Kidney (tissue), 14 donors: ENCODE measurements around the gene CYSTM1. TPM values are rescaled to one million over a fixed set of nuclear protein-coding genes. Genes with fewer than 3 reads are reported as not detected.

Source experiments
- DNase-seq, 5 donors: peaks; one replicate each; pipeline ENCODE4 v3.0.0-alpha.2; 2013 to 2020
- FAIRE-seq: peaks from 2 replicates; lab custom pipeline; 2012; peaks lifted over from hg19 to GRCh38; lab: Jason Lieb, UNC
- H3K27ac ChIP-seq, 2 donors: one replicate each; pipeline ENCODE4 v1.7.0; 2013; ENCODE audit warnings: low read depth in 2 of 2, low read length in 2 of 2, inconsistent platforms in 1 of 2
- H3K27me3 ChIP-seq: one replicate; pipeline ENCODE4 v1.7.1; 2013; ENCODE audit warnings: low read length, inconsistent platforms; ENCODE audit not compliant: control insufficient read depth, insufficient read depth
- H3K36me3 ChIP-seq, 3 donors: one replicate each; pipeline versions ENCODE4 v1.7.0 to v1.7.1; 2013; ENCODE audit warnings: low read length in 3 of 3, control low read depth in 1 of 3, inconsistent platforms in 1 of 3; ENCODE audit not compliant: insufficient read depth in 3 of 3, control insufficient read depth in 2 of 3
- H3K4me1 ChIP-seq, 3 donors: one replicate each; pipeline versions ENCODE4 v1.7.0 to v1.7.1; 2013; ENCODE audit warnings: low read length in 3 of 3, inconsistent platforms in 1 of 3, low read depth in 1 of 3; ENCODE audit not compliant: control insufficient read depth in 2 of 3, insufficient read depth in 2 of 3
- H3K4me3 ChIP-seq, 3 donors: one replicate each; pipeline versions ENCODE4 v1.7.0 to v1.8.1; 2013; ENCODE audit warnings: low read length in 3 of 3, control low read depth in 1 of 3, inconsistent platforms in 1 of 3
- H3K9ac ChIP-seq, 3 donors: one replicate each; pipeline versions ENCODE4 v1.7.0 to v1.7.1; 2013; ENCODE audit warnings: low read length in 3 of 3, control low read depth in 1 of 3, inconsistent platforms in 1 of 3
- H3K9me3 ChIP-seq, 3 donors: one replicate each; pipeline versions ENCODE4 v1.7.0 to v1.7.1; 2013; ENCODE audit warnings: low read length in 3 of 3, control low read depth in 1 of 3, inconsistent platforms in 1 of 3; ENCODE audit not compliant: control insufficient read depth in 2 of 3, insufficient read depth in 1 of 3
- intact Hi-C: fragments of 100-400 bp; cut with DNase I; formaldehyde crosslinking; loops from one replicate; pipeline ENCODE4 v1.11.1; 2022
- polyA plus RNA-seq: library from polyadenylated mRNA; stranded (reverse); fragments of 350-450 nt; fragmentation: Illumina TruSeq; extraction: RNeasy Lipid Tissue Mini Kit (QIAGEN cat#74804); gene quantifications from one replicate; pipeline ENCODE4 v1.2.3, GENCODE V29; 2014; ENCODE audit warnings: low read depth, low replicate concordance; ENCODE audit not compliant: insufficient read depth
- total RNA-seq: library from RNA; stranded (reverse); fragmentation: NEBNext Ultra II Directional; extraction: Animal tissue kit (Norgen Biotek cat#: 25700); gene quantifications from one replicate; pipeline ENCODE4 v1.2.1, GENCODE V29; 2021
- TF ChIP-seq, protein P1 (sequence below): IDR thresholded peaks from 3 replicates; pipeline ENCODE4 v1.5.1; 2012; ENCODE audit warnings: mild to moderate bottlenecking, moderate library complexity, borderline replicate concordance; ENCODE audit not compliant: insufficient read depth; ENCODE audit errors: extremely low read depth
- donor health status: control.
- donor health status: control.
- donor health status: control.
- donor health status: control.
- donor health status: control.
- donor health status: DM: yes; HTN: yes; CAD: no.
- donor health status: Normal renal cell carcinoma (clear cell type).

The CYSTM1 gene
- total and polyA plus RNA-seq, 2 donors from 2014 or later, result 157 to 485 TPM

DNA sequence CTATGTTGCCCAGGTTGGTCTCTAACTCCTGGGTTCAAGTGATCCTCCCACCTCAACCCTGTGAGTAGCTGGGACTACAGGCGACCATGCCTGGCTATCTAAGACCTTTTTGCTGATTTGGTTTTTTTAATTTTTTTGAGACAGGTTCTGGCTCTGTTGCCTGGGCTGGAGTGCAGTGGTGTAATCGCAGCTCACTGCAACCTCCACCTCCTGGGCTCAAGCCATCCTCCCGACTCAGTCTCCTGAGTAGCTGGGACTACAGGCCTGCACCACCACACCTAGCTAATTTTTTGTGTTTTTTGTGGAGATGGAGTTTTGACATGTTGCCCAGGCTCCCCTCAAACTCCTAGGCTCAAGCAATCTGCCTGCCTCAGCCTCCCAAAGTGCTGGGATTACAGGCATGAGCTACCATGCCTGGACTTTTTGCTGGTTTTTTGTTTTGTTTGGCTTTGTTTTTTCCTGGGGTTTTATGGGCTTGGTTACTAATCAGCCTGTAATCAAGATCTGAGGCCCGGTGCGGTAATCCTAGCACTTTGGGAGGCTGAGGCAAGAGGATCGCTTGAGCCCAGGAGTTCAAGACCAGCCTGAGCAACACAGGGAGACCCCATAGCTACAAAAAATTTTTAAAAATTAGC lies 3.6 kb downstream of the CYSTM1 start:
- H3K27me3 ChIP-seq, result no peaks in the 10 kb centered on the region
- no peak for FAIRE-seq

DNA sequence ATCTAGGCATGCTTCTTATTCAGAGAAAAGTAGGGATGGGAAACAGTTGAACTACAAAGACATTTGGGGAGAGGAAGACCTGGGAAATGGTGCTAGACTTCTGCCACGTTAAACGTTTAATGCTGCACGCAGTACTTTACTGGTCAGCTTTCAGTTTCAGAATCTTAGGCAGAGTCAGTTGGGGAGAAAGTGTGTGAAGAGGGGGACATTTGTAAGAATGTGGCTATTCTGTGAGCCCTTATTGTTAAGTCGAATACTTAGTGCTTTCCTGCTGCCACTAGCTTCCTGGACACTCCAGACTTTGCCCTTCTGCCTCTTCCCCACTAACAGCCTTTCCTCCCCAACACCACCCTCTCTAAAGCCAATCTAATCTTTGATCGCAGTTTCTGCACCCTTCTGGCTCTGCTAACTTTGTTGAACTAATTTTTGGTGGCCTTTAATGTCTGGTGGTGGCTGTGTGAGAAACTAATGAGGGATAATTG lies 6.1 kb downstream of the CYSTM1 start:
- H3K4me3 ChIP-seq, result peak overlapping the region in 2 of 3 donors; percentile 5 to 37
- no peaks in the 10 kb centered on the region for H3K9me3 ChIP-seq
- FAIRE-seq, result no peak
- TF ChIP-seq, protein P1, sequence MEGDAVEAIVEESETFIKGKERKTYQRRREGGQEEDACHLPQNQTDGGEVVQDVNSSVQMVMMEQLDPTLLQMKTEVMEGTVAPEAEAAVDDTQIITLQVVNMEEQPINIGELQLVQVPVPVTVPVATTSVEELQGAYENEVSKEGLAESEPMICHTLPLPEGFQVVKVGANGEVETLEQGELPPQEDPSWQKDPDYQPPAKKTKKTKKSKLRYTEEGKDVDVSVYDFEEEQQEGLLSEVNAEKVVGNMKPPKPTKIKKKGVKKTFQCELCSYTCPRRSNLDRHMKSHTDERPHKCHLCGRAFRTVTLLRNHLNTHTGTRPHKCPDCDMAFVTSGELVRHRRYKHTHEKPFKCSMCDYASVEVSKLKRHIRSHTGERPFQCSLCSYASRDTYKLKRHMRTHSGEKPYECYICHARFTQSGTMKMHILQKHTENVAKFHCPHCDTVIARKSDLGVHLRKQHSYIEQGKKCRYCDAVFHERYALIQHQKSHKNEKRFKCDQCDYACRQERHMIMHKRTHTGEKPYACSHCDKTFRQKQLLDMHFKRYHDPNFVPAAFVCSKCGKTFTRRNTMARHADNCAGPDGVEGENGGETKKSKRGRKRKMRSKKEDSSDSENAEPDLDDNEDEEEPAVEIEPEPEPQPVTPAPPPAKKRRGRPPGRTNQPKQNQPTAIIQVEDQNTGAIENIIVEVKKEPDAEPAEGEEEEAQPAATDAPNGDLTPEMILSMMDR, result no peak
- peak overlapping the region in 1 of 3 donors; percentile 23 for H3K9ac ChIP-seq
- peaks cover 2 to 52% (median 36%) of the 10 kb centered on the region in 3 donors for H3K4me1 ChIP-seq
- H3K36me3 ChIP-seq, result no peaks in the 10 kb centered on the region
- no peaks in the 10 kb centered on the region for H3K27me3 ChIP-seq
- no peak for DNase-seq
- intact Hi-C loops, result no loop called here
- peak overlapping the region; percentile 11 to 74 for H3K27ac ChIP-seq

More for the DNA sequence above, 3.6 kb downstream of the CYSTM1 start:
- DNase-seq, result no peak
- Histone ChIP-seq H3K4me3 (no peak overlapping the region), H3K36me3 (no peaks in the 10 kb centered on the region), H3K9ac (no peak overlapping the region), H3K27ac (peak overlapping the region; percentile 44 to 94), H3K4me1 (peaks cover 2 to 46% (median 40%) of the 10 kb centered on the region in 3 donors), H3K9me3 (no peaks in the 10 kb centered on the region)
- TF ChIP-seq, protein P1, result no peak
- intact Hi-C loops, result no loop called here

DNA sequence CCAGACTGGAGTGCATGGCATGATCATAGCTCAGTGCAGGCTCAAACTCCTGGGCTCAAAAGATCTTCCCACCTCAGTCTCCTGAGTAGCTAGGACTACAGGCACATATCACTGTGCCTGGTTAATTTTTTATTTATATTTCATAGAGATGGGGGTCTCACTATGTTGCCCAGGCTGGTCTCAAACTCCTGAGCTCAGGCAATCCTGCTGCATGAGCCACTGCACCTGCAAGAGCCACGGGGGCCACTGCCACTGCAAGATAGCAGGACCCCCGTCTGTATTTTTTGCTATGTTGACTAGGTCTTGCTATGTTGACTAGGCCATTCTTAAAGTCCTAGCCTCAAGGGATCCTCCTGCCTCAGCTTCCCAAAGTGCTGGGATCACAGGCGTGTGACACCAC lies 6.5 kb downstream of the CYSTM1 start:
- Histone ChIP-seq H3K36me3 (no peaks in the 10 kb centered on the region), H3K27ac (peak overlapping the region in 1 of 2 donors; percentile 11), H3K27me3 (no peaks in the 10 kb centered on the region), H3K4me3 (no peak overlapping the region), H3K4me1 (peaks cover 2 to 56% (median 35%) of the 10 kb centered on the region in 3 donors), H3K9ac (no peak overlapping the region), H3K9me3 (no peaks in the 10 kb centered on the region)
- TF ChIP-seq, protein P1, result no peak
- DNase-seq (peak in 1 of 5 donors; percentile 37), FAIRE-seq (no peak)
- intact Hi-C loops, result no loop called here
